GM12878 (cell line): ENCODE results near the gene TBL3. TPM values are rescaled to one million over a fixed set of nuclear protein-coding genes. Genes with fewer than 3 reads are reported as not detected.

ENCODE experiments used
- CBX3 ChIP-seq: fragments of 200-600 bp; sonication (generic); IDR thresholded peaks from 2 replicates; pipeline ENCODE4 v1.6.1; 2016; ENCODE audit warnings: low read depth, borderline replicate concordance
- CHD1 ChIP-seq: IDR thresholded peaks from 2 replicates; pipeline ENCODE4 v1.6.1; 2012; ENCODE audit warnings: low read depth, low read length, improper control_type of control experiment
- CREB1 ChIP-seq: IDR thresholded peaks from 2 replicates; pipeline ENCODE4 v1.6.1; 2012; ENCODE audit warnings: low read depth, mild to moderate bottlenecking, inconsistent platforms
- EED ChIP-seq: sonication (generic); IDR thresholded peaks from 2 replicates; pipeline ENCODE4 v1.6.1; 2016; ENCODE audit warnings: antibody characterized with exemption, low read depth
- ETV6 ChIP-seq, 2 experiments: fragments of 450-650 bp in 1 of 2; IDR thresholded peaks in 1 of 2; conservative IDR thresholded peaks in 1 of 2; 2 replicates each; pipeline ENCODE4 v1.6.1; 2014; ENCODE audit warnings: antibody characterized with exemption in 1 of 2, borderline replicate concordance in 1 of 2, low read depth in 1 of 2, mild to moderate bottlenecking in 1 of 2, moderate library complexity in 1 of 2
- GABPA ChIP-seq: IDR thresholded peaks from 2 replicates; pipeline ENCODE4 v1.6.1; 2014; ENCODE audit warnings: antibody characterized with exemption, low read depth, mild to moderate bottlenecking, inconsistent platforms
- KAT2A ChIP-seq: conservative IDR thresholded peaks from 2 replicates; pipeline ENCODE4 v1.6.1; 2011; ENCODE audit warnings: low read depth, low read length; ENCODE audit not compliant: control insufficient read depth
- MXI1 ChIP-seq: fragments of 150-350 bp; IDR thresholded peaks from 2 replicates; pipeline ENCODE4 v1.6.1; 2011; ENCODE audit warnings: low read depth, mild to moderate bottlenecking, inconsistent platforms, low read length, improper control_type of control experiment
- NBN ChIP-seq: fragments of 450-650 bp; IDR thresholded peaks from 2 replicates; pipeline ENCODE4 v1.6.1; 2016
- POLR2AphosphoS5 ChIP-seq: IDR thresholded peaks from 2 replicates; pipeline ENCODE4 v1.6.1; 2011; ENCODE audit warnings: mild to moderate bottlenecking, low read length, inconsistent platforms
- RAD21 ChIP-seq: IDR thresholded peaks from 2 replicates; pipeline ENCODE4 v1.6.1; 2011; ENCODE audit warnings: mild to moderate bottlenecking, low read depth, low read length, moderate library complexity; ENCODE audit not compliant: insufficient read depth
- RAD51 ChIP-seq: fragments of 450-650 bp; IDR thresholded peaks from 2 replicates; pipeline ENCODE4 v1.6.1; 2016; ENCODE audit warnings: moderate library complexity, mild to moderate bottlenecking, inconsistent platforms
- SMAD5 ChIP-seq: IDR thresholded peaks from 2 replicates; pipeline ENCODE4 v1.6.1; 2016; ENCODE audit warnings: antibody characterized with exemption, low read depth
- SMC3 ChIP-seq: IDR thresholded peaks from 2 replicates; pipeline ENCODE4 v1.6.1; 2011; ENCODE audit warnings: low read length, improper control_type of control experiment, borderline replicate concordance
- STAT1 ChIP-seq: fragments of 450-650 bp; conservative IDR thresholded peaks from 2 replicates; pipeline ENCODE4 v1.6.1; 2014; ENCODE audit warnings: antibody characterized with exemption, mild to moderate bottlenecking
- TCF12 ChIP-seq: IDR thresholded peaks from 2 replicates; pipeline ENCODE4 v1.6.1; 2011; ENCODE audit warnings: low read depth, mild to moderate bottlenecking, low read length
- YY1 ChIP-seq: IDR thresholded peaks from 2 replicates; pipeline ENCODE4 v1.6.1; 2011; ENCODE audit warnings: low read depth, mild to moderate bottlenecking, low read length
- ZNF384 ChIP-seq: IDR thresholded peaks from 2 replicates; pipeline ENCODE4 v1.6.1; 2012; ENCODE audit warnings: low read depth, mild to moderate bottlenecking, low read length, improper control_type of control experiment, borderline replicate concordance
- polyA plus RNA-seq, 11 experiments: library from polyadenylated mRNA; depleted of rRNA in 4 of 11; unstranded in 6 of 11; stranded (reverse) in 5 of 11; fragments of >200 nt; fragmentation: Nextera tagmentation in 4 of 11; fragmentation: Illumina TruSeq in 1 of 11; extraction: Ambion mirVana in 4 of 11; extraction: Trizol in 1 of 11; gene quantifications; 1 replicate in 1 of 11; 2 replicates in 10 of 11; pipeline versions ENCODE4 v1.2.1 to v1.2.3, GENCODE V29; 2011 to 2016; ENCODE audit warnings: inconsistent platforms in 2 of 11, missing spikeins in 2 of 11, low read depth in 1 of 11
- total RNA-seq, 4 experiments: library from RNA; depleted of rRNA in 3 of 4; stranded (reverse); fragments of >200 nt in 3 of 4; fragmentation: Illumina TruSeq in 1 of 4; extraction: Trizol in 1 of 4; gene quantifications; 2 replicates each; pipeline versions ENCODE4 v1.2.1 to v1.2.3, GENCODE V29; 2013 to 2021
- TF ChIP-seq, protein P1 (sequence below), 3 experiments: IDR thresholded peaks in 2 of 3; conservative IDR thresholded peaks in 1 of 3; 2 replicates each; pipeline ENCODE4 v1.5.1; 2011; ENCODE audit warnings: low read depth in 3 of 3, low read length in 3 of 3, mild to moderate bottlenecking in 3 of 3, control low read depth in 2 of 3, moderate library complexity in 2 of 3, inconsistent platforms in 1 of 3, mixed read lengths in 1 of 3; ENCODE audit not compliant: control insufficient read depth in 2 of 3, insufficient read depth in 1 of 3; ENCODE audit errors: extremely low read depth in 1 of 3
- TF ChIP-seq, protein P2 (sequence below): IDR thresholded peaks from 2 replicates; pipeline ENCODE4 v1.6.1; 2012; ENCODE audit warnings: low read depth, low read length, improper control_type of control experiment
- TF ChIP-seq, protein P3 (sequence below): fragments of 450-650 bp; conservative IDR thresholded peaks from 2 replicates; pipeline ENCODE4 v1.6.1; 2017; ENCODE audit warnings: mild to moderate bottlenecking, moderate library complexity
- TF ChIP-seq, protein P4 (sequence below): IDR thresholded peaks from 2 replicates; pipeline ENCODE4 v1.6.1; 2011; ENCODE audit warnings: borderline replicate concordance, low read depth, mild to moderate bottlenecking, moderate library complexity, mixed read lengths, low read length; ENCODE audit not compliant: insufficient read depth; ENCODE audit errors: extremely low read length

The TBL3 gene
- total and polyA plus RNA-seq, 10 of the 15 experiments (the other 5 are each of a cell fraction or from before 2014, with no cell fraction given) = 1.2 to 101 (median 34.2) TPM

DNA sequence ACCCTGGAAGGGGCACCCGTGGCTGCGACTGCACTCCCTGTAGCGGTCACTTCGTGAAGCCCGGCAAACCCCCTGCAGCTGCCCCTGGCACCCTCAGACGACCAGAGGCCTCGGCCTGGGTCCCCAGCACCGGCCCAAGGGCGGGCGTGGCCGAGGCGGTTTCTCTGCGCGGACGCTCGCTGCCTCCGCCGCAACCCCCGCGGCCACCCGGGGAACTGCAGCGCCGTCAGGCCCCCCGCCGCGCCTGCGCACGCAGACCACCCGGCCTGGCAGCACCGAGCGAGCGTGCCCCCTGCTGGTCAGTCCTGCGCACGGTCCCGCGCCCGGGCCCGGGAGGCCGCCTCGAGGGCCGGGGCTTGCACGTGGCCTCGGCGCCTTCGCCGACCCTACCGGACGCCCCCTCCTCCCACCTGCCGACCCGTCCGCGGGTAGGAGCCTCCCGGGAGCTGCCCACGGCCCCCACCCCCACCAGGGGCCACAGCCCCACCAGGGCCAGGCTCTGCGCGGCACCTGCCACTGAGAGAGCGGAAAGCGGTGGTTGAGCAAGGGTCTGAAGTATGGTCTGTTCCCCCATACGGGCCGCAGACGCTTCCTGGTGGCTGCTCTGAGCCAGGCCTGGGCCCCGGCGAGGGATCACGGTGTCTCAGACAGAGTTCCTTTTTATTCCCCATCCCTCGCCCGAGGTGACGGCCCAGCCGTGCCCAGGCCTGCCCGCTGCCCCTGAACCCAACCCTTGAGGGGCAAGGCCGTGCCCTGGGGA, 42.1 kb upstream of the TBL3 start (continued):
- TF ChIP-seq STAT1 = peak; percentile 78; the same call in 1 of the 2 replicates
- TF ChIP-seq YY1 = peak; percentile 79
- no peak for TF ChIP-seq CHD1
- TF ChIP-seq POLR2AphosphoS5 = no peak; the same call in 1 of the 2 replicates
- no peak for TF ChIP-seq GABPA
- TF ChIP-seq, protein P1, sequence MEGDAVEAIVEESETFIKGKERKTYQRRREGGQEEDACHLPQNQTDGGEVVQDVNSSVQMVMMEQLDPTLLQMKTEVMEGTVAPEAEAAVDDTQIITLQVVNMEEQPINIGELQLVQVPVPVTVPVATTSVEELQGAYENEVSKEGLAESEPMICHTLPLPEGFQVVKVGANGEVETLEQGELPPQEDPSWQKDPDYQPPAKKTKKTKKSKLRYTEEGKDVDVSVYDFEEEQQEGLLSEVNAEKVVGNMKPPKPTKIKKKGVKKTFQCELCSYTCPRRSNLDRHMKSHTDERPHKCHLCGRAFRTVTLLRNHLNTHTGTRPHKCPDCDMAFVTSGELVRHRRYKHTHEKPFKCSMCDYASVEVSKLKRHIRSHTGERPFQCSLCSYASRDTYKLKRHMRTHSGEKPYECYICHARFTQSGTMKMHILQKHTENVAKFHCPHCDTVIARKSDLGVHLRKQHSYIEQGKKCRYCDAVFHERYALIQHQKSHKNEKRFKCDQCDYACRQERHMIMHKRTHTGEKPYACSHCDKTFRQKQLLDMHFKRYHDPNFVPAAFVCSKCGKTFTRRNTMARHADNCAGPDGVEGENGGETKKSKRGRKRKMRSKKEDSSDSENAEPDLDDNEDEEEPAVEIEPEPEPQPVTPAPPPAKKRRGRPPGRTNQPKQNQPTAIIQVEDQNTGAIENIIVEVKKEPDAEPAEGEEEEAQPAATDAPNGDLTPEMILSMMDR (IDR thresholded peaks at IDR 0.05 in 2 of 3, conservative IDR thresholded peaks at IDR 0.05 in 1 of 3; ENCODE audit: control insufficient read depth in 2 of 3, extremely low read depth in 1 of 3, insufficient read depth in 1 of 3, low read depth in 3 of 3, low read length in 3 of 3) = peak; percentile 79 to 97 (median 94); a peak in 4 of 6 replicates
- TF ChIP-seq SMAD5 = no peak
- no peak for TF ChIP-seq CREB1
- peak; percentile 89 for TF ChIP-seq SMC3
- peak; percentile 78 for TF ChIP-seq MXI1
- TF ChIP-seq ZNF384 = no peak
- no peak for TF ChIP-seq EED
- TF ChIP-seq, protein P2, sequence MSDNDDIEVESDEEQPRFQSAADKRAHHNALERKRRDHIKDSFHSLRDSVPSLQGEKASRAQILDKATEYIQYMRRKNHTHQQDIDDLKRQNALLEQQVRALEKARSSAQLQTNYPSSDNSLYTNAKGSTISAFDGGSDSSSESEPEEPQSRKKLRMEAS = peak; percentile 88
- no peak for TF ChIP-seq KAT2A
- TF ChIP-seq TCF12 = no peak
- TF ChIP-seq, protein P3, sequence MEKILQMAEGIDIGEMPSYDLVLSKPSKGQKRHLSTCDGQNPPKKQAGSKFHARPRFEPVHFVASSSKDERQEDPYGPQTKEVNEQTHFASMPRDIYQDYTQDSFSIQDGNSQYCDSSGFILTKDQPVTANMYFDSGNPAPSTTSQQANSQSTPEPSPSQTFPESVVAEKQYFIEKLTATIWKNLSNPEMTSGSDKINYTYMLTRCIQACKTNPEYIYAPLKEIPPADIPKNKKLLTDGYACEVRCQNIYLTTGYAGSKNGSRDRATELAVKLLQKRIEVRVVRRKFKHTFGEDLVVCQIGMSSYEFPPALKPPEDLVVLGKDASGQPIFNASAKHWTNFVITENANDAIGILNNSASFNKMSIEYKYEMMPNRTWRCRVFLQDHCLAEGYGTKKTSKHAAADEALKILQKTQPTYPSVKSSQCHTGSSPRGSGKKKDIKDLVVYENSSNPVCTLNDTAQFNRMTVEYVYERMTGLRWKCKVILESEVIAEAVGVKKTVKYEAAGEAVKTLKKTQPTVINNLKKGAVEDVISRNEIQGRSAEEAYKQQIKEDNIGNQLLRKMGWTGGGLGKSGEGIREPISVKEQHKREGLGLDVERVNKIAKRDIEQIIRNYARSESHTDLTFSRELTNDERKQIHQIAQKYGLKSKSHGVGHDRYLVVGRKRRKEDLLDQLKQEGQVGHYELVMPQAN = peak; percentile 55; the same call in 1 of the 2 replicates
- TF ChIP-seq RAD51 = no peak
- TF ChIP-seq NBN = no peak
- TF ChIP-seq RAD21 = peak; percentile 67
- TF ChIP-seq ETV6 (conservative IDR thresholded peaks at IDR 0.05 in 1 of 2, IDR thresholded peaks at IDR 0.05 in 1 of 2; ENCODE audit: borderline replicate concordance in 1 of 2, low read depth in 1 of 2) = no peak
- TF ChIP-seq CBX3 = no peak
- TF ChIP-seq, protein P4, sequence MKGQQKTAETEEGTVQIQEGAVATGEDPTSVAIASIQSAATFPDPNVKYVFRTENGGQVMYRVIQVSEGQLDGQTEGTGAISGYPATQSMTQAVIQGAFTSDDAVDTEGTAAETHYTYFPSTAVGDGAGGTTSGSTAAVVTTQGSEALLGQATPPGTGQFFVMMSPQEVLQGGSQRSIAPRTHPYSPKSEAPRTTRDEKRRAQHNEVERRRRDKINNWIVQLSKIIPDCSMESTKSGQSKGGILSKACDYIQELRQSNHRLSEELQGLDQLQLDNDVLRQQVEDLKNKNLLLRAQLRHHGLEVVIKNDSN = peak; percentile 3
